ENCODE results near the gene DNAAF8.
A peak's percentile ranks its signal among the peaks of the same experiment; 100 is the strongest.

Gene DNAAF8

GRCh38 chr16:4747906-4748681, 13.8 kb downstream of the DNAAF8 start:
- peaks cover 24% of the 10 kb centered on the region for H3K36me3 ChIP-seq (ENCODE audit: control insufficient read depth, low read length)
- H3K4me1 ChIP-seq (ENCODE audit: control insufficient read depth, low read length): peaks cover 28% of the 10 kb centered on the region
- peak overlapping the region; percentile 12; the same call in 1 of the 2 replicates for H3K4me2 ChIP-seq (ENCODE audit: low read length)

GRCh38 chr16:4748682-4749411, 14.5 kb downstream of the DNAAF8 start:
- H3K27me3 ChIP-seq (ENCODE audit: control insufficient read depth, low read length): no peaks in the 10 kb centered on the region
- peaks cover 22% of the 10 kb centered on the region for H3K4me1 ChIP-seq (ENCODE audit: control insufficient read depth, low read length)
- H3K79me2 ChIP-seq (ENCODE audit: control insufficient read depth, low read length): no peaks in the 10 kb centered on the region
- H3K27ac ChIP-seq (ENCODE audit: low read depth, low read length): no peak overlapping the region
- no peak overlapping the region for H3K4me2 ChIP-seq (ENCODE audit: low read length)
- H3K36me3 ChIP-seq (ENCODE audit: control insufficient read depth, low read length): peaks cover 31% of the 10 kb centered on the region
- no peaks in the 10 kb centered on the region for H3K9me2 ChIP-seq (replicated peaks; ENCODE audit: control insufficient read depth, low read length)
- no peak overlapping the region for H3K4me3 ChIP-seq (ENCODE audit: low read length)
- H3K9me3 ChIP-seq (ENCODE audit: control insufficient read depth, insufficient read depth, low read length): no peaks in the 10 kb centered on the region
- H3F3A ChIP-seq (ENCODE audit: control insufficient read depth, insufficient read depth): no peaks in the 10 kb centered on the region
- H4K20me1 ChIP-seq (ENCODE audit: control insufficient read depth, insufficient read depth, low read depth, low read length): no peaks in the 10 kb centered on the region
- TF ChIP-seq EZH2phosphoT487 (IDR thresholded peaks at IDR 0.05; ENCODE audit: borderline replicate concordance, low read length) (no peak), CTCF (IDR thresholded peaks at IDR 0.05; ENCODE audit: low read depth, low read length, poor library complexity, severe bottlenecking) (no peak)

More at GRCh38 chr16:4747906-4748681, 13.8 kb downstream of the DNAAF8 start:
- H3K9me3 ChIP-seq (ENCODE audit: control insufficient read depth, insufficient read depth, low read length): no peaks in the 10 kb centered on the region
- H3K4me3 ChIP-seq (ENCODE audit: low read length): no peak overlapping the region
- H3K27ac ChIP-seq (ENCODE audit: low read depth, low read length): no peak overlapping the region
- H4K20me1 ChIP-seq (ENCODE audit: control insufficient read depth, insufficient read depth, low read depth, low read length): no peaks in the 10 kb centered on the region
- H3K79me2 ChIP-seq (ENCODE audit: control insufficient read depth, low read length): no peaks in the 10 kb centered on the region
- no peaks in the 10 kb centered on the region for H3K27me3 ChIP-seq (ENCODE audit: control insufficient read depth, low read length)
- TF ChIP-seq CTCF (IDR thresholded peaks at IDR 0.05; ENCODE audit: low read depth, low read length, poor library complexity, severe bottlenecking): no peak
- no peak for TF ChIP-seq EZH2phosphoT487 (IDR thresholded peaks at IDR 0.05; ENCODE audit: borderline replicate concordance, low read length)
- no peaks in the 10 kb centered on the region for H3F3A ChIP-seq (ENCODE audit: control insufficient read depth, insufficient read depth)
- no peaks in the 10 kb centered on the region for H3K9me2 ChIP-seq (replicated peaks; ENCODE audit: control insufficient read depth, low read length)

GRCh38 chr16:4749700-4750257, 15.4 kb downstream of the DNAAF8 start:
- Histone ChIP-seq H3K4me1 (ENCODE audit: control insufficient read depth, low read length) (peaks cover 22% of the 10 kb centered on the region), H3K79me2 (ENCODE audit: control insufficient read depth, low read length) (no peaks in the 10 kb centered on the region), H3K36me3 (ENCODE audit: control insufficient read depth, low read length) (peaks cover 32% of the 10 kb centered on the region)

More at GRCh38 chr16:4749700-4750257, 15.4 kb downstream of the DNAAF8 start:
- Histone ChIP-seq H3K27ac (ENCODE audit: low read depth, low read length) (no peak overlapping the region), H3K4me3 (ENCODE audit: low read length) (no peak overlapping the region), H3K9me3 (ENCODE audit: control insufficient read depth, insufficient read depth, low read length) (no peaks in the 10 kb centered on the region), H4K20me1 (ENCODE audit: control insufficient read depth, insufficient read depth, low read depth, low read length) (no peaks in the 10 kb centered on the region), H3K4me2 (ENCODE audit: low read length) (no peak overlapping the region), H3F3A (ENCODE audit: control insufficient read depth, insufficient read depth) (no peaks in the 10 kb centered on the region), H3K9me2 (replicated peaks; ENCODE audit: control insufficient read depth, low read length) (no peaks in the 10 kb centered on the region), H3K27me3 (ENCODE audit: control insufficient read depth, low read length) (no peaks in the 10 kb centered on the region)
- no peak for TF ChIP-seq CTCF (IDR thresholded peaks at IDR 0.05; ENCODE audit: low read depth, low read length, poor library complexity, severe bottlenecking)
- no peak for TF ChIP-seq EZH2phosphoT487 (IDR thresholded peaks at IDR 0.05; ENCODE audit: borderline replicate concordance, low read length)

Measured in DOHH2 (cell line).